Measurements from ENCODE around the gene ARMH1.

DNA sequence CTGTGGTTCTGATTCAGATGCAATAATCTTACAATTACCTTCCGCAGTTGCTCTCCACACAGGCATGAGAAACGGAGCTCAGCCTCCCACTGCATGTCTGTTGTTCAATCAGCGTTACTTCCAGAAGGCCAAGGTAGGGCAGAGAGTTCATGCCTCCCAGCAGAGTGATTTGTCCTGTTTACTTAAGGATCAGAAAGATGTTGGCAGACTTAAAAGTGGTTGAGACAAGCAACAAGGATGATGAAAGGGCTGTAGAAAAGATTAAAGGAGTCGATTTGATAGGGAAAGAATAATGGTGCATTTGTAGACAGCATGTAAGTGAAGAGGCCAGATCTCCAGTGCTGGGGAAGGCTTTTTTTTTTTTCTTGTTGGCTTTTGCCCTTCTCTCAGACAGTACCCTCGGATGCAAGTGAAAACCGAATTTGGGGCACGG, 26.6 kb downstream of the ARMH1 start:
- TF ChIP-seq POLR2A (IDR thresholded peaks at IDR 0.05; ENCODE audit: low read depth) = no peak
- TF ChIP-seq, protein P1, sequence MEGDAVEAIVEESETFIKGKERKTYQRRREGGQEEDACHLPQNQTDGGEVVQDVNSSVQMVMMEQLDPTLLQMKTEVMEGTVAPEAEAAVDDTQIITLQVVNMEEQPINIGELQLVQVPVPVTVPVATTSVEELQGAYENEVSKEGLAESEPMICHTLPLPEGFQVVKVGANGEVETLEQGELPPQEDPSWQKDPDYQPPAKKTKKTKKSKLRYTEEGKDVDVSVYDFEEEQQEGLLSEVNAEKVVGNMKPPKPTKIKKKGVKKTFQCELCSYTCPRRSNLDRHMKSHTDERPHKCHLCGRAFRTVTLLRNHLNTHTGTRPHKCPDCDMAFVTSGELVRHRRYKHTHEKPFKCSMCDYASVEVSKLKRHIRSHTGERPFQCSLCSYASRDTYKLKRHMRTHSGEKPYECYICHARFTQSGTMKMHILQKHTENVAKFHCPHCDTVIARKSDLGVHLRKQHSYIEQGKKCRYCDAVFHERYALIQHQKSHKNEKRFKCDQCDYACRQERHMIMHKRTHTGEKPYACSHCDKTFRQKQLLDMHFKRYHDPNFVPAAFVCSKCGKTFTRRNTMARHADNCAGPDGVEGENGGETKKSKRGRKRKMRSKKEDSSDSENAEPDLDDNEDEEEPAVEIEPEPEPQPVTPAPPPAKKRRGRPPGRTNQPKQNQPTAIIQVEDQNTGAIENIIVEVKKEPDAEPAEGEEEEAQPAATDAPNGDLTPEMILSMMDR (IDR thresholded peaks at IDR 0.05) = no peak
- no peak for TF ChIP-seq EP300 (IDR thresholded peaks at IDR 0.05)
